Measurements from ENCODE around the gene INPP5D.

INPP5D gene

DNA sequence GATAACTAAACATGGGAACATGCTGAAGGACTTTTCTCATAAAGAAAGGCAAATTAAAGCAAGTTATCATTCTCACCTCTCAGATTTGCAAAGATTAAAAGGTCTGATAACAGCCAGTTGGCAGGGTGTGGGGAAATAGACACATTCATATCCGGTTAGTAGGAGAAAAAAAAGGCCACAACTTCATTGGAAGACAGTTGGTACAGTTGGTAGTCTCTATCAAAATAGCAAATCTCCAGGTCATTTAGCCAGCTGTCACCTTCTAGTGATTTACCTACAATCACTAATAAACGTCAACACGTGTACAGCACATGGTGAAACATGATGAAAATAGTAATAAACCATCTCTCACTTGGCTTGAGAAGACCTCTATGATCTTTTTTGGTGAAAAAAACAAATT is 16.6 kb downstream of the INPP5D start:
- no peak for DNase-seq

DNA sequence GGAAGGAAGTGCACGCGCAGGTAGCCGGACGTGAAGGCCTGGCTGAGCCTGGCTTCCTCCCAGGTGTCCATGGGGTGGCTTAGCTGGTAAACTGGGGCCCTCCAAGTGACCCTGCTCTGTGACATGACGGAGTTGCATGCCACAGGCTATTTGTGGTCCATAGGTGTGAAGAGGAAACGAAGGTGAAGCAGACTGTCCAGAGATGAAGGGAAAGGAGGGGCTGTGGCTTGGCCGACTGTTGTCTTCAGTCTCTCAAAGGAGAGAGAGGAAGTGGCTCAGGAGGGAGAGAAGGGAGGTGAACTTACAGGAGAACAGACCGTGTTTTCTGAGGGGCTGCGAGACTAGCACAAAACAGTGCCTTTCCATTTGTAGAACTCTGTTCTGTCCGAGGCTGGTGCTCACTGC is 19.3 kb downstream of the INPP5D start:
- DNase-seq = peak; percentile 43

DNA sequence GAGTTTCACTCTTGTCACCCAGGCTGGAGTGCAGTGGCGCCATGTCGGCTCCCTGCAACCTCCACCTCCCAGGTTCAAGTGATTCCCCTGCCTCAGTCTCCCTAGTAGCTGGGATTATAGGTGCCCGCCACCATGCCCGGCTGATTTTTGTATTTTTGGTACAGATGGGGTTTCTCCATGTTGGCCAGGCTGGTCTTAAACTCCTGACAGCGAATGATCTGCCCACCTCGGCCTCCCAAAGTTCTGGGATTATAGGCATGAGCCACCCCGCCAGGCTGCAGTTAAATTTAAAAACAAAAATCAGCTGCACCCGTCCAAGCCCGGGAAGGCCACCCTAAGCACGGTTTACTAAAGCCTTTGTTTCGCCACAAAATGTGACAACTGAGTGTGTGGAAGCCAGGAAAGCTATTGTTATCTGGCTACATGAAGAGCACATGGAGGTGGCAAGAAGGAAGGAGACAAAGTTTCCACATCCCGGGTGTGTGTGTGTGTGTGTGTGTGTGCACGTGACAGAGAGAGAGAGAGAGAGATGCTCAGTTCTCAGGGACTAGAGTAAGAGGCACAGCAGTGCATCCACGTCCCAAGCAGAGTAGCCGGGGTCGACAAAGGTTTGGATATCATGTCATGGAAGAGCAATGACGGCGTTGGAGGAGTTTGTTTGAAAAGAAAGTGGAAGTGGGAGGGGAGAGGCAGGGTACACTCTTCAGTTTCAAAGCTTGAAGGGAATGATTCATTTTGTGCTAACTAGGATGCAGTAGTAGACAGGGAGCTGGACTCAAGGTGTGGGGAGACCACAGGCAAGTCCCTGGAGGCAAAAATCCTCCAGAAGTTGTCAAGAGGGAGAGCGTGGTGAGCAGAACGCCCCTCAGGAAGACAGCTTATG is 20.1 kb downstream of the INPP5D start:
- no peak for DNase-seq

DNA sequence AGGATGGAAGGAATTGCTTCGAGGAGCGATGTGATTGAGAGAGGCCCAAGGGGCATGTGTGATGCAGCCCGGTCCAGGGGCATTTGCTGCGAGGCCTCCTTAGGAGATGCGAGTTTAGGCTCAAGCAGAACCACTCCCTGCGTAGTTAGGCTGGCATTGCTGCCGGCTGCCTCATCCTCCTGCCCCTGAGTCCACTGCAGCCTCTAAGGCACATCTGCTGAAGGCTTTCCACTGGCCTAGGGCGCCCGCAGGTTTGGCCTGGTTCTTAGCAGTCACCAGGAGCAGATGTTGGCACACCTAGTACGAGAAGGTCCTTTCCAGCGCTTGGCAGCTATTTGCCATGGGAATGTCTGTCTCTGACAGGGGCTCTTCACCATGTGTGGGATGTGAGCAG is 20.7 kb downstream of the INPP5D start:
- no peak for DNase-seq

DNA sequence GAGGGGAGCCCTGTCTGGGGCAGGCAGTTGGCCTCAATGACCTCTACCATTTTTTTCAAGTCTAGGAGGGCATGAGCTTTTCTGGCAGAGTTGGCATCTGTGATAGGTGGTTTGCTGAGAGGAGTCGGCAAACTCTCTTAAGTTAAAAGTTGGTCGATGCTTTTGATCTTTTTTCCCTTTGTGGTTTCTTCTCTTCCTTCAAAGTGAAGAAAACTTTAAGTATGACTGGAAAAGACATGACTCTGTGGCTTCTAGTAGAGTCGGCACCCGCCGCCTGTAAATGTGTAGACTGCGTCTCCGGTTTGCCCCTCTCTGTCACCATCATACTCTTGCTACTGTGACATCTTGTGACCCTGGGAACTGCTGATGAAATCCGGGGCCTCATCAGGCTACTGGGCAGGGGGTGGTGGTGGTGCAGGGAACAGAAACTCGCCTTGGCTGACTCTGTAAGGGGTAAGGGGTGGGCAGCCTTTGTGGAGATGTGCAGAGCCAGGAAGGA is 21.1 kb downstream of the INPP5D start:
- peak; percentile 45 for DNase-seq

DNA sequence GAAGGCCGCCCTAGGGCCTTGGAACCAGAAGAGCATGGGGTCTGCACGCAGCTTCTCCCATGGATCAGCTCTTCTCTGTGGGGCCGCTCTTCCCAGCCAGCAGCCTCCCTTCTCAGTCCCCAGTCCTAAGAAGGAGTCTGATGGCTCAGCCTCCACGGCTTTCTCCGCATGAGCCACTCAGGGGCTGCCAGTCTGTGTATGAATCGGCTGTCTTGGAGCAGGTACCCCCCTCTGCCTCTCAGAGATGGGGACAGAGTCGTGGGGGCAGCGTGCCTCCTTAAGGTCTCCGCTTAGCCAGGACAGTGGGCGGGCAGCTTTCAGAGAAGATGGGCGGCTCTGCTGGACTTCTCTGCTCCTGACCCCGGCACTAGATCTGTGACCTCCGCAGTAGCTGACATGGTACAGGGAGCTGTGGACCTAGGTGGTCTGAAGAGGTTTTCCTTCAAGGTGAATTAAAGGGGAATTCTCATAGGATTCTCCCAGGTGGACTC is 21.6 kb downstream of the INPP5D start:
- no peak for DNase-seq

DNA sequence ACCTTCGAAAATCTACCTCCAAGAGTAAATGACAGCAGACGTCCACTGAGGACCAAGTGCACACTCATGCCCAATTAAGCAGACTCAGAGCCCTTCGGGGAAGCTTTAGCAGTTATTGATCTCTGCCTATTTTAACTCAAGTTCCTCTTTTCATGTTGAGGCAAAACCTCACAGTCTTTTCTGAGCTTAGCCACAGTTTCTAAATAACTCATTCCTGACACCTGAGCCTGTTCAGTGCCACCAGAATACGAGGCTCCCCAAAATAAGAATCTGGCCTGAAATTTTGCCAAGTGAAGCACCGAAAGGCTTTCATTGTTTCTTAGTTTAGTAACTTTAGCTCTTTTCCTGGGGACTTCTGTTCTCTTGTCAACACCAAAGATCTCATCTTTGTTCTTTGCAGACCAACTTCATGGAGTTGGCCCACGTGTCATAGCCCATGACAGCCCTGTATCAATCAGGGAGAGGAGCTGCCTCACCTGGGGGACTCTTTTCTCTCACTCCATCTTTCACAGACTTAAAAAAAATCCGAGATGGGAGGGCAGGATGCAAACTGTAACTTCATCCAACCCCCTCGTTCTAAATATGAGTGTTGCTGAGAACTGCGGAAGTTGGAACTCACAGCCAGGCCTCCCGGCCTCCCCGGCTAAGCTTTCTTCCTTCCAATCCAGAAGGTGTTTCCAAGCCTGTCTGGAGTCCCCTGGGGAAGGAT is 22.2 kb downstream of the INPP5D start:
- DNase-seq = no peak

DNA sequence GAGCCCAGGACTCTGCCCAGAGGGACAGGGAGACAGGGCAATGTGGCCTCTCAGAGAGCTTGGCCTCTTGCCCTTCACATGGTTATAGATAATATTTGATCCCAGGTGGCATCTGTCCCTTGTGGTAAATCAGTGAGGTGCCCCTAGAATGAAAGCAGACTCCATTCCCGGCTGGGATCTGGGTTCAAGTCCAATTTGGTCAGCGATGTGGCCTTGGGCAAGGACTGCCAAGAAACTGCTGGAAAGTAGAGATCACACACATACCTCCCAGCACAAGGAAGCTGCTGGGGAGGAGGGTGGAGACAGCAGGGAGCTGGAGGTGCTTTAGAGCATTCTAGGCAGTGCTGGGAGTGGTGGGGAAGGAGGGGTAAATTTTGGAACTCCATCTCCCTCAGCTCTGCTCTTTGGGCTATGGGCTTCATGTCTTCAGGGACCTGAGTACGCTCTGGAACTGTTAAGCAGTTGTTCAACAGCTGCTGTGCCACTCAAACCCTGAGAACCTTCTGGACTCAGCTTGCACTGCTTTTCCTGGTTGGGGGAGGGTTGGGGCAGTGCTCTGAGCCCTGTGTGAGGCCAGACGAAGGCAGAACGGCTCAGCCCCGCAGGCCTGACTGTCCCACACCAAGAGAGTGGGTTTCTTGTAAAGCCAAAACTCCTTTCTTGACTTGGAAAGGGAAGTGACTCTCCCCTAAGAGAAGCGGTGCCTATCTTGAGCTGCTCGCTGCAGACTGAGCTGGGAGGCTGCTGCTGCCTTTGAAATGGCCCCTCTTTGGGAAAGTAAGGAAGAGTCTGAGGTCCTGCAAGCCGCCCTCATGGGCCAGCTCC is 23.0 kb downstream of the INPP5D start:
- DNase-seq = no peak

DNA sequence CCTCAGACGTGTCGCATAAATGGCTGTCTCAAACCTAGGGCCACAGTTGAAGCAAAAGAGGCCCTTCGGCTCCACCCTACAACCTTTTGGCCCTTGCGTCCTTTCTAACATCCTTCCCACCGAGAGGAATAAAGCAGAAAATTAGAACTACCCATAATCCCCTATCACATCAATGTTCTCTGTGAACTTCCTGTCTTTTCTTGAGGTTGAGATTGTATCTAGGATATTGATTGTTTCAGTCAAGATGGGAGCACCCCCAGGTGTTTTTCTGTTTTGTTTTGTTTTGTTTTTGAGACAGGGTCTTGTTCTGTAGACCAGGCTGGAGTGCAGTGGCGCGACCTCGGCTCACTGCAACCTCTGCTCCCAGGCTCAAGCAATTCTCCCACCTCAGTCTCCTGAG is 23.6 kb downstream of the INPP5D start:
- DNase-seq = no peak

DNA sequence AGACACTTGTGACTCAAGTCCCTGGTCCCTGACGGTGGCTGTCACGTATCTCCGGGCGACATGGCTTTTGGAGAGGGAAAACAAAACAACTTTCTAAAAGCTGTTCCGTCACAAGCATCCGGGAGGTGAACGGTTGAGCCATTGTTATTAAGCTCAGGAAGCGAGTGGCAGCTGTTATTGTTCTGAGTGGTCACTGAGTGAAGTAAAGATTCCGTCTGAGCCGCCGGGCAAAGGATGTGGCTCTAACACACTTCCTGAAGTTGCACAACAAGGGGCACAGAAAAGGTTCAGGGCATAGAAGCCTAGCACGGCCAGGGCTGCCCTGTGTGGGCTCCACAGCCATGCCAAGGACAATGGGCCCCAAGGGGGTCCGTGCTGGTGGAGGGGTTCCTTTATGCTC is 24.3 kb downstream of the INPP5D start:
- DNase-seq = peak; percentile 74

DNA sequence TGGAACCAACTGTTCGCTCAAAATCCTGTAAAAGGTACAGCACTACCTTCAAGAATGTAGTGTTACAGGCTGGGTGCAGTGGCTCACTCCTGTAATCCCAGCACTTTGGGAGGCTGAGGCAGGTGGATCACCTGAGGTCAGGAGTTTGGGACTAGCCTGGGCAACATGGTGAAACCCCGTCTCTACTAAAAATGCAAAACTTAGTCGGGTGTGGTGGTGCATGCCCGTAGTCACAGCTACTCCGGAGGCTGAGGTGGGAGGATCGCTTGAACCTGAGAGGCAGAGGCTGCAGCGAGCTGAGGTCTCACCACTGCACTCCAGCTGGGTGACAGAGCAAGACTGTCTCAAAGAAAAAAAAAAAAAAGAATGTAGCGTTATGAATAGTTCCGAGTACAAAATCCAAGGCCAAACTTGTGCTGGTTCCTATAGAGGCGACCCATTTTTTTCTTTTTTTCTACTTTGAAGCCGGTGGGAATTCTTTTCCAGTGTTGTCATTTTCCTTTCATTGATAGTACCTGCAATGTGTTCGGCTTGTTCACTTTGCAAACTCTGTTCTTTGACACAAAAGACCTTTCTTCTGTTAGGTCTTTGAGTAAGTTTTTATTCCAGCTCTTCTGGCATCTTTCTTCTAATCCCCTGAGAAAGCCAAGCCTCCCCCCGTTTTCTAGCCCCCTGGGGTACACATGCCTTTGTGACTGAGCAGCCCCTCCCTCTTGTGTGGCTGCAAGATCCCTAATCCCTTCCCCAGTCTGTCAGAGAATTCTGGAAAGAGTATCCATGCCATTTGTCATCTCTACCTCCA is 25.1 kb downstream of the INPP5D start:
- no peak for DNase-seq

DNA sequence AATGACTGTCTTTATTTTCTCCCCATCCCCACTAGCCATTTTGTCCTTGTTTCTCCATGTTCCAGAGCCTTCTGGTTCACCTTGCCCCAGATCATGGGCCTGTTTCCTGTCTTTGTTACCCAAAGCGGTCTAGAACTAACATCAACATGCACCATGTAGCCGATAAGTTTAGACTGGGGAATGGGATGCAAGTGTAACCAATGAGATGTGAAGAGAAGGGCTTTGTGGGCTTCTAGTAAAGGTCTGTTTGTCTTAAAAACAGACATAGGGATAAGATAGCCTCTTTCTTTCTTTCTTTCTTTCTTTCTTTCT is 25.7 kb downstream of the INPP5D start:
- no peak for DNase-seq

DNA sequence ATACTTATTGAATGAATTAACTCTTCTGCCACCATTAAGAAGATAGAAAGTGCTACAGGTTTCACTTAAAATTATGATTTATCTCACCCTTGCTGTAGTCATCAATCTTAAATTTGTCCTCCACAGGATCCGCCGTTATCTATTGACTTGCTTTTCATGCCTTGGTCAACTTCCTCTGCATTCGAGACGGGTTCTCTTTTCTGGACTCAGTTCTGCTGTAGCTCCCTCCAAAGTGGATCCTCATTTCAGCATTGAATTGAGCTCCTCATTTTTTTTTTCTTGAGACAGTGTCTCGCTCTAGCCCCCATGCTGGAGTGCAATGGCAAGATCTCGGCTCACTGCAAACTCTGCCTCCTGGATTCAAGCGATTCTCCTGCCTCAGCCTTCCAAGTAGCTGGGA is 27.6 kb downstream of the INPP5D start:
- DNase-seq = no peak

DNA sequence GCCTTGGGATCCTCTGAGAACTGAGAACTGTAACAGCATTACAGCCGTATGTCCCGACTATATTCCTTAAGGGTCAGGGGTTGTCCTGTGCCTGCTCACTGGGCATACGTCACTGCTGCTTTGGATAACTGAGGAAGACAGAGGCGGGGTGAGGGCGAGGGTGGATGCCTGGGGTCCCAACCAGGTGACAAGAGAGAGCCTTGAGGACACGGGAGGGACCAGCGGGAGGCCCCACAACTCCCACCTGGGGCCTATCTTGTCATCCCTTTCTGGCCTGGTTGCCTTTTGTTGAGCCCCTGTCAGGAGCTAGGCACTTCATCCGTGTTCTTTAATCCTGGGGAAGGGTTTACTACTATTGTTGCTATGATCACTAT is 28.8 kb downstream of the INPP5D start:
- no peak for DNase-seq

DNA sequence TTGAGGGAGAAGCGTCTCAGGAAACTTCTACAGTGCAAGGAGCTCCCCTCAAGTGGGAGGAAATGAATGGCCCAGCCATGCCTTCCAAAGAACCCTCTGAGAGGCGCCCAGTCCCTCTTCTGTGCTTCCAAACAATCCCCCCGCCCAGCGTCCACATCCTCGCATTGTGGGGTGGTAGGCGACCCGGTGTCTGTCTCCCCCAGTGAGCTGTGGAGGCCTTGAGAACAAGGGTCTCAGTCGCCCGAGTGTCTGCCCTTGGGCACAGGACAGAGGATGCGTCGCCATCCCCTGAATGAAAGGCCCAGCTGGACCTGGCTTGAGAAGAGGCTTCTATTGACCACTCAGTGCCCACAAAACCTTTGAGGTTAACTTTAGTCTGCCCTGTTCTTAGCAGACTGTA is 29.7 kb downstream of the INPP5D start:
- DNase-seq = no peak

DNA sequence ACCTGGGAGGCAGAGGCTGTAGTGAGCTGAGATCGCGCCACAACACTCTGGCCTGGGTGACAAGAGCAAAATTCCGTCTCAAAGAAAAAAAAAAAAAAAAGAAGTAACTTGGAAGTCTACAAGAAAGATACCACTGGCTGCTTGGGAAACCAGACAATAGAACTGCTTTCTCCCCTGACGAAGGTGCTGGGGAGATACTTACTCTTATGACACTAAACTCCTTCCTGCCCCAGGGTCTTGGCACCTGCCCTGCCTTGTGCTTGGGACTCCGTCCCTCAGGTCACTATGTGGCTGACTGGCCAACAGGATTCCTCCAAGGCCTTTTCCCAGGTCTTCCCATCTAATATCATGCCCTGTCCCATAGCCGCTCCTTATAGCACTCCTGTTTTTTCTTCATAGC is 30.7 kb downstream of the INPP5D start:
- no peak for DNase-seq

DNA sequence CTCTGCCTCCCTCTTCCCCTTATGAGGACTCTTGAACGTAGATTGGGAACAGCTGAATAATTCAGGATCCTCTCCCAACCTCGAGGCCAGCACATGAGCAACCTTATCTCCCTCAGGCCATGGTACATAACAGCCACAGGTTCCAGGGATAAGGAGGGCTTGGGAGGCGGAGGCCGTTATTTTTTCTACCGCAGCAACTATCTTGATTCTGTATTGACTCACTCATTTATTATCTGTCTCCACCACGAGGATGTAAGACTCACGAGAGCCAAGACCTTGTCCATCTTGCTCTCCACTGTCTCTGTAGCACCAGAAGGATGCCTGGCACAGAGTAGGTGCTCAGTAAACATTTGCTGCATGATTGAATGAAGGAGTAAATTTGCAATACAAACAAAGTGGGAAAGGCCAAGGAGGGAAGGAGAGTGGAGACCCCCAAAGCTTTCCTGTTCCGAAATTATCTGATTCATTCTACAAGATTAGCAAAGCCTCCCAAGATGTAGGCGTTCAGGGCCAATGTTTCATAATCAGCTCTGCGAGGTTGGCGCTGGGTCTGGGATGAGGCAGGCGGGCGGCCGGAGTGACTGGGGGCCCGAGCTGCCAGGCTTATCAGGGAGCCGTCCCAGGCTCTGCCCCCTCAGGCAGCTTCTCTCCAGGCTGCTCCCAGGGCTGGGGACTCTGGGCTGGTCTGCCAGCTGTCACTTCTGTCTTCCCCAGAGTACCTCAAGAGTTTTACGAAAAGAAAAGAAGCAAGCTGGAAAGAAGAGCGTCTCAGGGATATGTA is 31.6 kb downstream of the INPP5D start:
- no peak for DNase-seq

DNA sequence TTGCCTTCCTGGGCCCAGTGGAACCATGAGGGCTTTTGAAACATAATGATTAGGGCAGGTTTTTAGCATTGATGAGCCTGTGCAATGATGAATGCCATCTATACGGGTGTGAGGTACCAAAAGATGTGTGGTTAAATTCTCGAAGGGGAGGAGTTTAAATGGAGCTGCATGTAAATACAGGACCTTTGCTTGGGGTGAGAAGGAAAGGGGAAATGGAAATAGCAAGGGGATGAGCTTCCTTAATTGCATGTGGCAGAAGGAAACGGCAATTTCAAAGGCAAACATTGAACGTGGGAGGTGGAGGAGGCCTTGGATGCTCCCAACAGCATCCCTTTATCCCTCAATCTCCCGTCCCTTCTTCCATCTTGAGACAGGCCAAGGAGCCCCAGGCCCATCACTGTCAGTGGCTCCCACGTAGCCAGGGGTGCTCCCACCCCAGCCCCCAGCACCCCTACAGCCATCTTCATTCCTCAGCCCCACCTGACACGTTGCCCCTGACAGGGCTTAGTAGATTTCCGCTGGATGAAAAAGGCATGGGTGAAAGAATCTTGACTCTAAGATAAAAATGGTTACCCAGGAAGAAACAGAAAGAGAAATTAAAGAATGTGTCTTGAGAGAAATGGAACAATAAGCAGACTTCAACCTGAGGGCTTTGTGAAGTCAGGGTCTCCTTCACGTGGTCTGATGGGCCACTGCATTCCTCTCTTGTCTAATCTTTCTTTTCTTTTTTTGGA is 32.5 kb downstream of the INPP5D start:
- DNase-seq = no peak

DNA sequence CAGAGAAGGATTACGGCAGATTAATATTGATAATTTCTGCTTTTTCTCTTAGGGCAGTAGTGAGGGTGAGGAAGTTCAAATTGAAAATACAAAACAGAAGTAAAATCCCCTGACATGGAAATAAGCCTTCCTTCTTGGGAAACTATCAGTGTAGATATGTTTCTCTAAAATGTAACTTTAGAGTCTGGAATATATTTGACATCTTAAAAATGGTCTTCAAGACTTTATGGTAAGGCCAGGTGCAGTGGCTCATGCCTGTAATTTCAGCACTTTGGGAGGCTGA is 33.0 kb downstream of the INPP5D start:
- DNase-seq = no peak

DNA sequence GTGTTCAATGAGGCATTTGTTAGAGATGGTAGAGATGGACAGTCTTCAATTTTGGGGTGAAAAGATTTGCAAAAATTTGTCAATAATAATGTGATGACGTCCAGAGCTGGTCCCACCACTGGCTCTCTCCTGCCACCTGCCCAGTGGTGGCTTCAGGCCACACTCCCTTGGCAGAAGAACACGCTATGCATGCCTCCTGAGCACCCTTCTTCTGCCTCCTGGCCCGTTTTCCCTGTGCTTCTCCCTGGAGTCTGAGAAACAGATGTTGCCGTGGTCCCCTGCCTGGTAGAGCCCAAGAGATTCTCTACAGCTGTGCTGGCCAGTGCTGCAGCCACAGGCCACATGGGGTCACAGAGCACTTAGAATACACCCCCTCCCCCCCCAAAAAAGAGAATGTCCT is 33.6 kb downstream of the INPP5D start:
- no peak for DNase-seq

DNA sequence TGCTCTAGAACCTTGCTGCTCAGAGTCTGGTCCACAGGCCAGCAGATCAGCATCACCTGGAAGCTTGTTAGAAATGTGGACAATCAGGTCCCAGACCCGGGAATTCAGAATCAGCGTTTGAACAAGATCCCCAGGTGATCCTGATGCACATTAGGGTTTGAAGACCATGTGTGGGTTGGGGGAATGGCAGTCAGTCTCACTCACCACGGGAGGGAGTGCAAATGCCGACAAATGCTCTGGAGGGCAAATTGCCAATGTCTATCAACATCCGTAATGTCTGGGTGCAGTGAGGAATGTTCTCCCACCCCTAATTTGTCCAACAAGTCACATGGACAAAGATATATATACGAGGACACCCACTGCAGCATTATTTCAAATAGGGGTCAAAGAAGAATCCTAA is 34.5 kb downstream of the INPP5D start:
- DNase-seq = no peak

Data from CD4-positive, alpha-beta T cell treated with Interferon gamma for 1 hour (primary cell).